ENCODE data around the gene THYN1.

GRCh38 chr11:134275534-134276395, 22.6 kb upstream of the THYN1 start, which contains the start of gene GLB1L3:
- peak in 1 of 5 experiments; percentile 29 for TF ChIP-seq CTCF (IDR thresholded peaks at IDR 0.05 in 4 of 5, conservative IDR thresholded peaks at IDR 0.05 in 1 of 5)
- no peak for TF ChIP-seq POLR2A (IDR thresholded peaks at IDR 0.05)

All from gastrocnemius medialis (tissue), 4 donors.